B cell (primary cell): ENCODE measurements around the gene GLI1. TPM values are rescaled to one million over a fixed set of nuclear protein-coding genes. Genes with fewer than 3 reads are reported as not detected.
"Not testable (repeated sequence)": the region's sequence is repeated elsewhere in the genome, so short reads cannot be mapped to it uniquely, and the experiment has no call there.

Source experiments
- ATAC-seq: fragments of 200-7000 bp; cut with Tn5 transposase; one replicate; pipeline ENCODE4 v1.10.0; 2021; ENCODE audit warnings: low read depth, mild to moderate bottlenecking, moderate number of reproducible peaks, moderate library complexity
- CTCF ChIA-PET: fragments of 350-600 bp; sonication (Branson Sonifier 250); formaldehyde crosslinking; loops from one replicate; lab custom pipeline; 2021; ENCODE audit warnings: antibody characterized with exemption, inconsistent platforms; lab: Charles Lee
- POLR2A ChIA-PET: fragments of 350-600 bp; sonication (Branson Sonifier 250); formaldehyde crosslinking; loops from one replicate; lab custom pipeline; 2021; ENCODE audit warnings: antibody characterized with exemption; lab: Charles Lee
- DNase-seq: peaks from one replicate; pipeline ENCODE4 v3.0.0; 2013
- H2AFZ ChIP-seq: 2 replicates; pipeline ENCODE4 v1.6.1; 2012; ENCODE audit warnings: mild to moderate bottlenecking, low read depth, low read length; ENCODE audit not compliant: insufficient read depth, poor library complexity, severe bottlenecking
- H3K27ac ChIP-seq, 2 donors: 1 replicate in 1 of 2; 2 replicates in 1 of 2; pipeline ENCODE4 v1.5.1; 2012 to 2013; ENCODE audit warnings: low read length in 2 of 2, mild to moderate bottlenecking in 2 of 2, moderate library complexity in 1 of 2
- H3K27me3 ChIP-seq, 4 experiments: fragments of 200-600 bp in 1 of 4; sonication (generic) in 1 of 4; replicated peaks in 1 of 4; 1 replicate in 2 of 4; 2 replicates in 2 of 4; pipeline versions ENCODE4 v1.6.1 to v1.7.0; 2013 to 2016; ENCODE audit warnings: low read length in 3 of 4, mild to moderate bottlenecking in 2 of 4, mixed read lengths in 1 of 4, moderate library complexity in 1 of 4; ENCODE audit not compliant: insufficient read depth in 4 of 4, control insufficient read depth in 3 of 4; ENCODE audit errors: control extremely low read depth in 1 of 4
- H3K36me3 ChIP-seq, 2 experiments: replicated peaks in 1 of 2; 1 replicate in 1 of 2; 2 replicates in 1 of 2; pipeline versions ENCODE4 v1.6.1 to v1.7.1; 2013; ENCODE audit warnings: low read length in 1 of 2; ENCODE audit not compliant: insufficient read depth in 2 of 2, control insufficient read depth in 1 of 2; ENCODE audit errors: control extremely low read depth in 1 of 2, extremely low read depth in 1 of 2
- H3K4me1 ChIP-seq, 2 donors: fragments of 200-600 bp in 1 of 2; sonication (generic) in 1 of 2; 1 replicate in 1 of 2; 2 replicates in 1 of 2; pipeline versions ENCODE4 v1.5.1 to v1.6.1; 2013 to 2017; ENCODE audit warnings: low read length in 2 of 2; ENCODE audit not compliant: control insufficient read depth in 2 of 2, insufficient read depth in 2 of 2
- H3K4me2 ChIP-seq: replicated peaks from 2 replicates; pipeline ENCODE3; 2012; ENCODE audit warnings: mild to moderate bottlenecking, low read depth, low read length; ENCODE audit not compliant: poor library complexity, severe bottlenecking
- H3K4me3 ChIP-seq, 5 experiments: fragments of 200-600 bp in 1 of 5; sonication (generic) in 1 of 5; 1 replicate in 3 of 5; 2 replicates in 2 of 5; pipeline versions ENCODE4 v1.5.1 to v1.7.0; 2011 to 2016; ENCODE audit warnings: low read length in 4 of 5, mild to moderate bottlenecking in 4 of 5, low read depth in 2 of 5, control low read depth in 1 of 5, moderate library complexity in 1 of 5; ENCODE audit not compliant: insufficient read depth in 1 of 5; ENCODE audit errors: control extremely low read depth in 1 of 5, extremely low read depth in 1 of 5
- H3K79me2 ChIP-seq: fragments of 200-600 bp; sonication (generic); one replicate; pipeline ENCODE4 v1.6.0; 2016; ENCODE audit warnings: low read length; ENCODE audit not compliant: control insufficient read depth, insufficient read depth
- H3K9ac ChIP-seq: fragments of 200-600 bp; sonication (generic); 2 replicates; pipeline ENCODE4 v1.6.1; 2017; ENCODE audit warnings: mild to moderate bottlenecking, low read length, moderate library complexity
- H3K9me3 ChIP-seq, 3 donors: one replicate each; pipeline versions ENCODE4 v1.6.1 to v1.7.1; 2013; ENCODE audit warnings: low read length in 2 of 3; ENCODE audit not compliant: control insufficient read depth in 2 of 3, insufficient read depth in 1 of 3; ENCODE audit errors: control extremely low read depth in 1 of 3
- H4K20me1 ChIP-seq: 2 replicates; pipeline ENCODE4 v1.6.0; 2012; ENCODE audit warnings: mild to moderate bottlenecking, low read length; ENCODE audit not compliant: insufficient read depth, control insufficient read depth, poor library complexity, severe bottlenecking
- H3K27ac Mint-ChIP-seq: one replicate; pipeline ENCODE4 v1.8.0; 2021; ENCODE audit warnings: mixed read lengths
- H3K27me3 Mint-ChIP-seq: one replicate; pipeline ENCODE4 v1.8.0; 2021; ENCODE audit warnings: mixed read lengths
- H3K4me1 Mint-ChIP-seq: one replicate; pipeline ENCODE4 v1.8.0; 2021; ENCODE audit warnings: mixed read lengths
- H3K4me3 Mint-ChIP-seq: one replicate; pipeline ENCODE4 v1.8.0; 2021; ENCODE audit warnings: mixed read lengths
- H3K9me3 Mint-ChIP-seq: one replicate; pipeline ENCODE4 v1.8.0; 2022; ENCODE audit warnings: mixed read lengths; ENCODE audit not compliant: insufficient read depth
- EZH2 ChIP-seq: IDR thresholded peaks from 2 replicates; pipeline ENCODE4 v1.6.1; 2012; ENCODE audit warnings: borderline replicate concordance, low read depth, mild to moderate bottlenecking, moderate library complexity, low read length; ENCODE audit not compliant: insufficient read depth, poor library complexity, severe bottlenecking
- WGBS: methylation state at CpG from one replicate; pipeline ENCODE4 v1.1.5; 2013; ENCODE audit warnings: missing lambda C conversion rate; ENCODE audit not compliant: insufficient coverage; 5-methylcytosine and 5-hydroxymethylcytosine counted together
- intact Hi-C: fragments of 100-400 bp; cut with micrococcal nuclease; formaldehyde crosslinking; loops from one replicate; pipeline ENCODE4 v1.10.0; 2022
- polyA plus RNA-seq: library from polyadenylated mRNA; depleted of rRNA; stranded (reverse); fragments of >200 nt; gene quantifications from 2 replicates; pipeline ENCODE4 v1.2.3, GENCODE V29; 2012
- total RNA-seq, 2 donors: library from RNA; stranded (reverse); fragments of 120-200 nt in 1 of 2; gene quantifications; 1 replicate in 1 of 2; 2 replicates in 1 of 2; pipeline versions ENCODE4 v1.2.3 to v1.2.4, GENCODE V29; 2013 to 2022
- TF ChIP-seq, protein P1 (sequence below): fragments of 200-600 bp; IDR thresholded peaks from one replicate; pipeline ENCODE4 v1.8.0; 2022; ENCODE audit warnings: antibody characterized with exemption, mild to moderate bottlenecking

Gene GLI1
- total and polyA plus RNA-seq, 2 donors (not counting 1 experiment from before 2014, with no cell fraction given), result 4.1 to 5.4 TPM

DNA sequence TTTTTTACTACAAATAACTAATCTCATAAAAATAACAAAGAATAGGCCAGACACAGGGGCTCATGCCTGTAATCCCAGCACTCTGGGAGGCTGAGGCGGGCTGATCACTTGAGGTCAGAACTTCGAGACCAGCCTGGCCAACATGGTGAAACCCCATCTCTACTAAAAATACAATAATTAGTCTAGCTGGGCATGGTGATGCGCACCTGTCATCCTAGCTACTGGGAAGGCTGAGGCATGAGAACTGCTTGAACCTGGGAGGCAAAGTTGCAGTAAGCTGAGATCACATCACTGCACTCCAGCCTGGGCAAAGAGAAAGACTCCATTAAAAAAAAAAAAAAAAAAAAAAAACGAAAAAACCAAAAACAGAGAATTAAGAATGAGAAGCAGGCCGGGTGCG is 45.4 kb upstream of the GLI1 start:
- H3K4me1 ChIP-seq, H3K27me3 Mint-ChIP-seq, H3K27ac ChIP-seq, ATAC-seq, H3K36me3 ChIP-seq, CTCF ChIA-PET, H3K9ac ChIP-seq, H3K9me3 ChIP-seq, H3K4me3 ChIP-seq, H3K4me2 ChIP-seq, H3K4me3 Mint-ChIP-seq, intact Hi-C loops, POLR2A ChIA-PET, H3K27me3 ChIP-seq, H3K9me3 Mint-ChIP-seq, DNase-seq, H3K27ac Mint-ChIP-seq, H2AFZ ChIP-seq: not testable (repeated sequence)
- Histone ChIP-seq H4K20me1 (peaks cover 35% of the 10 kb centered on the region), H3K79me2 (peaks cover 92% of the 10 kb centered on the region)
- peaks cover 36% of the 10 kb centered on the region for H3K4me1 Mint-ChIP-seq
- WGBS, result 93% methylated on average over 3 of the region's 6 CpGs

DNA sequence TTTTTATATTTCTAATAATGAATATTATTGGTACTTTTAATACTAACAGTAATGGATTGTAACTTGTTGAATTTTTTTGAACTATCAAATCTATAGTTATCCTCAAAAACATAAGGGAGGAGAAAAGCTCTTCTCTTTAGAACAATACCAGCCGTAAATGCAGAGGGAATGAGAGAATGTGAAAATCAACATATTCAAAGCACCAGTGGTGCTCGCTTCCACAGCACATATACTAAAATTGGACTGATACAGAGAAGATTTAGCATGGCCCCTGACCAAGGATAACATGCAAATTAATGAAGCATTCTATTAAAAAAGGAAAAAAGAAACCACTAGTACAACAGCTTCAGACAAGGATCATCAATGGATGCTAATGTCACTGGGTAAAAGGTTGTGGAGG is 44.5 kb upstream of the GLI1 start:
- no CpG with 5 or more reads among the region's 2 CpGs for WGBS
- no peak overlapping the region for H3K9ac ChIP-seq
- H3K27ac ChIP-seq, result no peak overlapping the region
- no peaks in the 10 kb centered on the region for H3K27me3 Mint-ChIP-seq
- H3K27ac Mint-ChIP-seq, result no peak overlapping the region
- H3K4me3 Mint-ChIP-seq, result no peak overlapping the region
- ATAC-seq (no peak), DNase-seq (no peak)
- no peak for TF ChIP-seq EZH2
- TF ChIP-seq, protein P1, sequence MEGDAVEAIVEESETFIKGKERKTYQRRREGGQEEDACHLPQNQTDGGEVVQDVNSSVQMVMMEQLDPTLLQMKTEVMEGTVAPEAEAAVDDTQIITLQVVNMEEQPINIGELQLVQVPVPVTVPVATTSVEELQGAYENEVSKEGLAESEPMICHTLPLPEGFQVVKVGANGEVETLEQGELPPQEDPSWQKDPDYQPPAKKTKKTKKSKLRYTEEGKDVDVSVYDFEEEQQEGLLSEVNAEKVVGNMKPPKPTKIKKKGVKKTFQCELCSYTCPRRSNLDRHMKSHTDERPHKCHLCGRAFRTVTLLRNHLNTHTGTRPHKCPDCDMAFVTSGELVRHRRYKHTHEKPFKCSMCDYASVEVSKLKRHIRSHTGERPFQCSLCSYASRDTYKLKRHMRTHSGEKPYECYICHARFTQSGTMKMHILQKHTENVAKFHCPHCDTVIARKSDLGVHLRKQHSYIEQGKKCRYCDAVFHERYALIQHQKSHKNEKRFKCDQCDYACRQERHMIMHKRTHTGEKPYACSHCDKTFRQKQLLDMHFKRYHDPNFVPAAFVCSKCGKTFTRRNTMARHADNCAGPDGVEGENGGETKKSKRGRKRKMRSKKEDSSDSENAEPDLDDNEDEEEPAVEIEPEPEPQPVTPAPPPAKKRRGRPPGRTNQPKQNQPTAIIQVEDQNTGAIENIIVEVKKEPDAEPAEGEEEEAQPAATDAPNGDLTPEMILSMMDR, result no peak
- peaks cover 44% of the 10 kb centered on the region for H4K20me1 ChIP-seq
- H3K79me2 ChIP-seq, result peaks cover 93% of the 10 kb centered on the region
- no peaks in the 10 kb centered on the region for H3K27me3 ChIP-seq
- H3K4me2 ChIP-seq, result no peak overlapping the region
- peaks cover 7 to 10% of the 10 kb centered on the region in 2 experiments for H3K36me3 ChIP-seq
- ChIA-PET CTCF (interaction anchor here (0.7 kb wide), 1 partner anchor 172 kb away, joined by 3 read pairs; no protein-coding TSS in a partner anchor), POLR2A (interaction anchor here (0.6 kb wide), 1 partner anchor 33 kb away, joined by 8 read pairs; no protein-coding TSS in a partner anchor)
- no peaks in the 10 kb centered on the region for H3K9me3 Mint-ChIP-seq
- peaks cover 41% of the 10 kb centered on the region for H3K4me1 Mint-ChIP-seq
- intact Hi-C loops, result no loop called here
- H3K4me1 ChIP-seq, result peaks cover 0 to 2% of the 10 kb centered on the region in 2 donors
- no peak overlapping the region for H2AFZ ChIP-seq
- H3K4me3 ChIP-seq, result no peak overlapping the region
- H3K9me3 ChIP-seq, result no peaks in the 10 kb centered on the region
